NB4 (cell line): ENCODE results near the gene PDE8A.
A peak's percentile ranks its signal among the peaks of the same experiment; 100 is the strongest.

ENCODE experiments used
- DNase-seq: peaks from one replicate; pipeline ENCODE4 v3.0.0; 2010; ENCODE audit warnings: low read depth
- H3K4me3 ChIP-seq: one replicate; pipeline ENCODE4 v1.5.1; 2011; ENCODE audit warnings: mild to moderate bottlenecking, low read depth, low read length, moderate library complexity
- CTCF ChIP-seq: IDR thresholded peaks from one replicate; pipeline ENCODE4 v1.5.1; 2012; ENCODE audit warnings: low read depth, low read length
- MAX ChIP-seq: IDR thresholded peaks from 2 replicates; pipeline ENCODE4 v1.6.1; 2011; ENCODE audit warnings: low read depth, low read length
- MYC ChIP-seq: IDR thresholded peaks from 2 replicates; pipeline ENCODE4 v1.6.1; 2011; ENCODE audit warnings: low read depth, low read length
- POLR2A ChIP-seq: IDR thresholded peaks from 2 replicates; pipeline ENCODE4 v1.6.1; 2011; ENCODE audit warnings: mild to moderate bottlenecking; ENCODE audit not compliant: insufficient read length; ENCODE audit errors: extremely low read depth

Gene PDE8A

GRCh38 chr15:84973492-84974460 lies 7.9 kb upstream of the PDE8A start:
- TF ChIP-seq CTCF = no peak
- no peak for TF ChIP-seq MAX
- TF ChIP-seq POLR2A = no peak
- no peak for TF ChIP-seq MYC
- H3K4me3 ChIP-seq = no peak overlapping the region
- DNase-seq = no peak

GRCh38 chr15:84975871-84976351 lies 5.7 kb upstream of the PDE8A start:
- TF ChIP-seq MAX (no peak), CTCF (no peak), POLR2A (no peak), MYC (no peak)

GRCh38 chr15:84976746-84977345 lies 4.8 kb upstream of the PDE8A start:
- TF ChIP-seq POLR2A (no peak), MAX (no peak), MYC (no peak), CTCF (no peak)
- DNase-seq = no peak
- H3K4me3 ChIP-seq = no peak overlapping the region

More at GRCh38 chr15:84975871-84976351, 5.7 kb upstream of the PDE8A start:
- no peak for DNase-seq
- H3K4me3 ChIP-seq = no peak overlapping the region

- H3K4me3 ChIP-seq = peak overlapping the region; percentile 75
- no peak for DNase-seq
- TF ChIP-seq POLR2A (no peak), MYC (no peak), MAX (no peak), CTCF (no peak)
These were observed 2.0 kb upstream of the PDE8A start for GRCh38 chr15:84979651-84980050.

GRCh38 chr15:84980196-84981053 lies 1.2 kb upstream of the PDE8A start:
- TF ChIP-seq CTCF = no peak
- peak; percentile 49 for TF ChIP-seq POLR2A
- peak; percentile 91 for TF ChIP-seq MAX
- TF ChIP-seq MYC = peak; percentile 81
- DNase-seq = peak; percentile 87
- peak overlapping the region; percentile 75 for H3K4me3 ChIP-seq
